GM23248 (cell line): Measurements from ENCODE around the gene LRRK2. TPM values are rescaled to one million over a fixed set of nuclear protein-coding genes. Genes with fewer than 3 reads are reported as not detected.

Experiments
- DNase-seq: peaks from one replicate; pipeline ENCODE4 v3.0.0-alpha.2; 2015
- H2AFZ ChIP-seq: fragments of 200-600 bp; sonication (generic); 2 replicates; pipeline ENCODE4 v1.6.1; 2016; ENCODE audit warnings: antibody characterized with exemption
- H3F3A ChIP-seq: fragments of 200-600 bp; sonication (generic); 2 replicates; pipeline ENCODE4 v1.6.1; 2016; ENCODE audit warnings: mild to moderate bottlenecking, antibody characterized with exemption, mixed run types; ENCODE audit not compliant: insufficient read depth
- H3K27ac ChIP-seq: fragments of 200-600 bp; sonication (generic); 2 replicates; pipeline ENCODE4 v1.5.1; 2016; ENCODE audit warnings: mild to moderate bottlenecking
- H3K27me3 ChIP-seq: fragments of 200-600 bp; sonication (generic); replicated peaks from 2 replicates; pipeline ENCODE4 v1.6.1; 2016; ENCODE audit warnings: mild to moderate bottlenecking; ENCODE audit not compliant: insufficient read depth
- H3K36me3 ChIP-seq: fragments of 200-600 bp; sonication (generic); 2 replicates; pipeline ENCODE4 v1.6.1; 2016; ENCODE audit warnings: low read depth, mild to moderate bottlenecking
- H3K4me1 ChIP-seq: fragments of 200-600 bp; sonication (generic); 2 replicates; pipeline ENCODE4 v1.6.1; 2016; ENCODE audit warnings: mild to moderate bottlenecking; ENCODE audit not compliant: insufficient read depth
- H3K4me2 ChIP-seq: fragments of 200-600 bp; sonication (generic); one replicate; pipeline ENCODE4 v1.6.1; 2016; ENCODE audit warnings: mild to moderate bottlenecking; ENCODE audit not compliant: unreplicated experiment
- H3K4me3 ChIP-seq: fragments of 200-600 bp; sonication (generic); 2 replicates; pipeline ENCODE4 v1.5.1; 2016; ENCODE audit warnings: mild to moderate bottlenecking
- H3K79me2 ChIP-seq: fragments of 200-600 bp; sonication (generic); 2 replicates; pipeline ENCODE4 v1.6.1; 2016; ENCODE audit warnings: mild to moderate bottlenecking; ENCODE audit not compliant: insufficient read depth
- H3K9ac ChIP-seq: fragments of 200-600 bp; sonication (generic); 2 replicates; pipeline ENCODE4 v1.6.1; 2016; ENCODE audit warnings: mild to moderate bottlenecking
- H3K9me2 ChIP-seq: fragments of 200-600 bp; sonication (generic); 2 replicates; pipeline ENCODE4 v1.6.1; 2016; ENCODE audit warnings: mixed run types, mild to moderate bottlenecking, moderate library complexity; ENCODE audit not compliant: insufficient read depth
- H3K9me3 ChIP-seq: fragments of 200-600 bp; sonication (generic); one replicate; pipeline ENCODE4 v1.6.1; 2017; ENCODE audit warnings: low read depth
- H4K20me1 ChIP-seq: fragments of 200-600 bp; sonication (generic); 2 replicates; pipeline ENCODE4 v1.6.0; 2016; ENCODE audit not compliant: insufficient read depth
- EZH2 ChIP-seq: fragments of 200-600 bp; sonication (generic); IDR thresholded peaks from 2 replicates; pipeline ENCODE4 v1.6.1; 2018; ENCODE audit warnings: antibody characterized with exemption, mild to moderate bottlenecking; ENCODE audit not compliant: insufficient read depth, poor library complexity, severe bottlenecking
- EZH2phosphoT487 ChIP-seq: fragments of 200-600 bp; sonication (generic); IDR thresholded peaks from 2 replicates; pipeline ENCODE4 v1.6.1; 2018; ENCODE audit warnings: antibody characterized with exemption, moderate library complexity, mild to moderate bottlenecking, low read depth; ENCODE audit not compliant: insufficient read depth
- WGBS, 2 experiments: methylation state at CpG; one replicate each; pipeline ENCODE4 v1.1.6; 2015 to 2017; ENCODE audit warnings: low lambda C conversion rate in 2 of 2, low coverage in 1 of 2; ENCODE audit errors: missing lambda C conversion rate in 2 of 2; 5-methylcytosine and 5-hydroxymethylcytosine counted together
- in situ Hi-C: fragments of 300-500 bp; cut with MboI; formaldehyde crosslinking; loops from 2 replicates; pipeline ENCODE4 v1.15.0; 2020
- polyA plus RNA-seq: library from polyadenylated mRNA; unstranded; fragments of >200 nt; fragmentation: Nextera tagmentation; extraction: Ambion mirVana; gene quantifications from 2 replicates; pipeline ENCODE4 v1.2.1, GENCODE V29; 2016
- total RNA-seq: library from RNA; depleted of rRNA; stranded (reverse); fragments of >200 nt; shearing (Covaris generic); gene quantifications from 2 replicates; pipeline ENCODE4 v1.2.3, GENCODE V29; 2014

The LRRK2 gene
- total and polyA plus RNA-seq, 2 experiments from 2014 or later = 1.7 to 7.0 TPM

DNA sequence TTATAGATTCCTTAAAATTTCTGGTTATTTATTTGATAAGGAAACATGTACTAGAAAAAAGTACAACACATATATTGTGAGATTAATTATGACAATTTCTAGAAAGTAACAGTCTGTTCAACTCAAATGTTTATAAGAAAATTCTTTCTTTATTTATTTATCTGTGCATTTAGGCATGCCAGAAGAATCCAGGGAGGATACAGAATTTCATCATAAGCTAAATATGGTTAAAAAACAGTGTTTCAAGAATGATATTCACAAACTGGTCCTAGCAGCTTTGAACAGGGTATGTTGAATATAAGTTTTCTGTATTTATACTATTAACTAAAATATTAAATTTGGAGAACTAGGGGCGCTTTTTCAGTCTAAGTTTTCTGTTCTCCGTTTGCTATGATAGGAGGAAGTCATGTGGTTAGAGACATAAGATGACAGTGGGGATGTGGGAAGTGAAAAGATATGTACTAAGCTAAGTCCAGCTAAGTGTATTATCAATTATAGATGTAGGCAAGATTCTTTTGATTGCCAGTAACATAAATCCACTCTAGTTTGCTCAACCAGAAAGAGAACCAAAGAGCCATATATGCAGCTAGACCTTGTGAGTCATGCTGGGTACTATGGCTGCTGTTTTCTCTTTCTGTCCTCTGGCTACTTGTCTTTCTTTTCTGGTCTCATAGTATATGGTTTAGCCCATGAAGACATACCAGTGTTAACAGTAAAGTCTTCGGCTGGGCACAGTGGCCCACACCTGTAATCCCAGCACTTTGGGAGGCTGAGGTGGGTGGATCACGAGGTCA lies 39.0 kb downstream of the LRRK2 start:
- Histone ChIP-seq H4K20me1 (no peaks in the 10 kb centered on the region; the same call in 1 of the 2 replicates), H3K36me3 (no peaks in the 10 kb centered on the region), H3K9ac (no peak overlapping the region), H3K4me2 (no peak overlapping the region), H3K9me3 (no peaks in the 10 kb centered on the region), H3K4me1 (no peaks in the 10 kb centered on the region), H2AFZ (no peak overlapping the region), H3K27ac (no peak overlapping the region), H3F3A (no peaks in the 10 kb centered on the region), H3K4me3 (no peak overlapping the region), H3K27me3 (no peaks in the 10 kb centered on the region), H3K79me2 (no peaks in the 10 kb centered on the region), H3K9me2 (no peaks in the 10 kb centered on the region)
- DNase-seq = no peak
- 81 to 87% methylated on average over 4 of the region's 4 CpGs for WGBS, 2 experiments
- TF ChIP-seq EZH2 = no peak
- TF ChIP-seq EZH2phosphoT487 = no peak
- in situ Hi-C loops = no loop called here

DNA sequence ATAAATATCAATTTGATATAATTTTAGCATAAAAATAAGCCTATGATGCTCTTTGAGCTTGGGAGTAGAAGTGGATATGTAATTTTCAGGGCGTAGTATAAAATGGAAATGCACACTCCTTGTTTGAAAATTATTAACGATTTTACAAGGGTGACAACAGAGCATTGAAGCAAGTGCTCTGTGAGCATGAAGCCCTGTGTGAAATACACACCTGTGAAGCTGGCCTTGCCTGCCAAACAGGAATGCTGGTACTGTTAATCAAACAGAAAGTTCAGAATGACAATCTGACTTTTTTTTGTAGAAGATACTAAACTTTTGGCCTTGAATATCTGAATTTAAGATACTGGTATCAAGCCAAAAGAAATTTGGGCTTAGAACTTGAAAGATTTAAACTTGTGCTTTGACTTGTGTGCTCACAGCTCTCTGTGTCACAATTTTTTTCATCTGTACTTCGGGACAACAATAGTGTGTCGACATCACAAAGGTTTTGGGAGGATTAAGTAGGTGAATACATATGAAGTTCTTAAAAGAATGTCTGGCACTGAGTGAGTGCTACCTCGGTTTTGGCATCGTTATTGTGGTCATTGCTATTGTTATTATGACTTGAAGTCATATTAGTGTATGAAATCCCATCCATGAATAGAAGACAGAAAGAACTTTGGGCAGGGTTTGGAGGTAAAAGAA lies 47.3 kb downstream of the LRRK2 start:
- no peak for DNase-seq
- 74 to 78% methylated on average over 6 of the region's 6 CpGs for WGBS, 2 experiments
- in situ Hi-C loops = no loop called here

DNA sequence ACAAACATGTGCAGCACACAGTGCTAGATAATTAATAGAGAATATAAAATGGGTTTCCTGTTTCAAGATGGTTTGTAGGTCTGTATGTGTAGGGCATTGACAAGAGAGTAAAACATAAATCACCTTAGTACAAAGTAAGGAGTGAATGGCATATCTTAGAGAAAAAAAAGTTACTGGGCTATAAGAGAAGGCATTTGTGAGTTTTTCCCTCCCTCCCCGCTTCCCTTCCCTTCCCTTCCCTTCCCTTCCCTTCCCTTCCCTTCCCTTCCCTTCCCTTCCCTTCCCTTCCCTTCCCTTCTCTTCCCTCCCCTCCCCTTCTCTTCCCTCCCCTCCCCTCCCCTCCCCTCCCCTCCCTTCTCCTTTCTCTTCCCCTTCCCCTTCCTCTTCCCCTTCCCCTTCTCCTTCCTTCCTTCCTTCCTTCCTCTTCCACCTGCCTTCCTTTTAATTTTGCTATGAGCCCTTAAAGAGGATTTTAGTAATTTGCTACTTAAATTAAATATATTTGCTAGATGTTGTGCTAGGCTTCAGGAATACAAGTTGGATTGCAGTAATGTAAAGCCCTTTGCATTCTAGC lies 57.1 kb downstream of the LRRK2 start:
- no peak for TF ChIP-seq EZH2
- no peak for DNase-seq
- no peak overlapping the region for H3K4me3 ChIP-seq
- in situ Hi-C loops = no loop called here
- H3F3A ChIP-seq = no peaks in the 10 kb centered on the region
- no peaks in the 10 kb centered on the region for H4K20me1 ChIP-seq
- no peaks in the 10 kb centered on the region for H3K27me3 ChIP-seq
- H3K9me2 ChIP-seq = no peaks in the 10 kb centered on the region
- H3K27ac ChIP-seq = no peak overlapping the region
- no peaks in the 10 kb centered on the region for H3K36me3 ChIP-seq
- 96% methylated on average over 1 of the region's 1 CpG; no CpG with 5 or more reads in 1 of the 2 experiments for WGBS, 2 experiments
- no peaks in the 10 kb centered on the region for H3K79me2 ChIP-seq
- no peak overlapping the region for H3K9ac ChIP-seq
- H3K9me3 ChIP-seq = no peaks in the 10 kb centered on the region
- no peak overlapping the region for H3K4me2 ChIP-seq
- no peak overlapping the region for H2AFZ ChIP-seq
- no peaks in the 10 kb centered on the region for H3K4me1 ChIP-seq

More for the DNA sequence above, 47.3 kb downstream of the LRRK2 start:
- Histone ChIP-seq H2AFZ (no peak overlapping the region), H3K4me3 (no peak overlapping the region), H3K36me3 (no peaks in the 10 kb centered on the region), H3K4me1 (no peaks in the 10 kb centered on the region), H3K9me3 (no peaks in the 10 kb centered on the region), H3K27me3 (no peaks in the 10 kb centered on the region), H3K27ac (no peak overlapping the region), H3K79me2 (no peaks in the 10 kb centered on the region), H3K9me2 (no peaks in the 10 kb centered on the region), H4K20me1 (no peaks in the 10 kb centered on the region), H3F3A (no peaks in the 10 kb centered on the region), H3K9ac (no peak overlapping the region), H3K4me2 (no peak overlapping the region)
- TF ChIP-seq EZH2 (no peak), EZH2phosphoT487 (no peak)

DNA sequence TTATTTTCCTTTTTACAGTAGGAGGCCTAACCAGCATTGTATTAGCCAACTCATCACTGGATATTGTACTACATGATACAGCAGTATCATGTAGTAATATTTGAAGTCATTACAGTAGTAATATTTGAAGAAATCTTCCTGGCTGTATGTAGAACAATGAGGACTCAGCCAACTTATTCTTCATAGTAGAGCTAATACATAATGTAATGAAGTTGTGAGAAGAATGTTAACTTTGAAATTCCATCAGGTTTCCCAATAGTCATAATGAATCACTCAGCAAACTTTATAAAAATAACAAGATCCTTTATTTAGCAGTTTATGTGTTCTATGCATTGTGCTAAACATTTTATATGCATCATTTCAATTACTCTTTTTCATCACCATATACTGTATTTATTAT lies 61.8 kb downstream of the LRRK2 start:
- Histone ChIP-seq H3K27me3 (no peaks in the 10 kb centered on the region), H4K20me1 (no peaks in the 10 kb centered on the region), H3K9me2 (no peaks in the 10 kb centered on the region), H3K9ac (no peak overlapping the region), H3K36me3 (no peaks in the 10 kb centered on the region), H3K4me1 (no peaks in the 10 kb centered on the region), H3K9me3 (no peaks in the 10 kb centered on the region), H3K79me2 (no peaks in the 10 kb centered on the region), H2AFZ (no peak overlapping the region), H3K4me3 (no peak overlapping the region), H3K27ac (no peak overlapping the region), H3K4me2 (no peak overlapping the region), H3F3A (no peaks in the 10 kb centered on the region)
- DNase-seq = peak; percentile 29
- no peak for TF ChIP-seq EZH2
- TF ChIP-seq EZH2phosphoT487 = no peak
- in situ Hi-C loops = no loop called here
